UCSD-AML1 (cell line): ENCODE results near the gene ZBTB1.
"Not testable (repeated sequence)": the region's sequence is repeated elsewhere in the genome, so short reads cannot be mapped to it uniquely, and the experiment has no call there.

ENCODE experiments used
- DNase-seq: peaks from one replicate; lab custom pipeline; 2025; ENCODE audit not compliant: unreplicated experiment; lab: John Stamatoyannopoulos, UW

ZBTB1 gene

GRCh38 chr14:64522591-64523355 is 18.2 kb downstream of the ZBTB1 start:
- DNase-seq = no peak

GRCh38 chr14:64525354-64525753 is 20.8 kb downstream of the ZBTB1 start:
- DNase-seq = no peak

- DNase-seq = no peak
These were observed 27.0 kb downstream of the ZBTB1 start for GRCh38 chr14:64531567-64531966.

- no peak for DNase-seq
These were observed 32.1 kb downstream of the ZBTB1 start for GRCh38 chr14:64536488-64537245.

- peak; percentile 82 for DNase-seq
These were observed 35.9 kb downstream of the ZBTB1 start, which contains the start of gene HSPA2 for GRCh38 chr14:64540208-64541202. Gene HSPA2, plus strand, starts transcription at chr14:64540741. Its CDS starts 109 bp downstream, at chr14:64540850.

- DNase-seq = no peak
These were observed 36.8 kb downstream of the ZBTB1 start for GRCh38 chr14:64541261-64541971.

GRCh38 chr14:64541972-64542835 is 37.6 kb downstream of the ZBTB1 start:
- DNase-seq = no peak

GRCh38 chr14:64542836-64543201 is 38.2 kb downstream of the ZBTB1 start:
- DNase-seq = no peak

- DNase-seq = no peak
These were observed 40.2 kb downstream of the ZBTB1 start for GRCh38 chr14:64544607-64545312.

GRCh38 chr14:64549016-64549415 is 44.4 kb downstream of the ZBTB1 start:
- no peak for DNase-seq

- DNase-seq = peak; percentile 20
These were observed 45.4 kb downstream of the ZBTB1 start, which contains the start of gene PPP1R36 for GRCh38 chr14:64549791-64550620. Gene PPP1R36, plus strand, starts transcription at chr14:64549961. Its CDS starts 37 bp downstream, at chr14:64549998.

GRCh38 chr14:64550621-64551333 is 46.2 kb downstream of the ZBTB1 start:
- DNase-seq = no peak

- DNase-seq = no peak
These were observed 50.0 kb downstream of the ZBTB1 start for GRCh38 chr14:64554556-64554955.

GRCh38 chr14:64556526-64556925 is 52.0 kb downstream of the ZBTB1 start:
- no peak for DNase-seq

GRCh38 chr14:64558216-64558615 is 53.6 kb downstream of the ZBTB1 start:
- not testable (repeated sequence) for DNase-seq

- no peak for DNase-seq
These were observed 57.1 kb downstream of the ZBTB1 start for GRCh38 chr14:64561631-64562030.

- no peak for DNase-seq
These were observed 57.9 kb downstream of the ZBTB1 start for GRCh38 chr14:64562436-64562835.
